GM18505 (cell line): Measurements from ENCODE around the gene F8A1.
"Not testable (repeated sequence)": the region's sequence is repeated elsewhere in the genome, so short reads cannot be mapped to it uniquely, and the experiment has no call there.

ENCODE experiments used
- ATAC-seq: cut with Tn5 transposase; IDR thresholded peaks from one replicate; pipeline ENCODE4 v1.9.1; 2021; ENCODE audit not compliant: unreplicated experiment
- POLR2A ChIP-seq: IDR thresholded peaks from 4 replicates; pipeline ENCODE4 v1.6.1; 2011; ENCODE audit warnings: borderline replicate concordance; ENCODE audit not compliant: insufficient read depth, insufficient read length; ENCODE audit errors: extremely low read depth

F8A1 gene

DNA sequence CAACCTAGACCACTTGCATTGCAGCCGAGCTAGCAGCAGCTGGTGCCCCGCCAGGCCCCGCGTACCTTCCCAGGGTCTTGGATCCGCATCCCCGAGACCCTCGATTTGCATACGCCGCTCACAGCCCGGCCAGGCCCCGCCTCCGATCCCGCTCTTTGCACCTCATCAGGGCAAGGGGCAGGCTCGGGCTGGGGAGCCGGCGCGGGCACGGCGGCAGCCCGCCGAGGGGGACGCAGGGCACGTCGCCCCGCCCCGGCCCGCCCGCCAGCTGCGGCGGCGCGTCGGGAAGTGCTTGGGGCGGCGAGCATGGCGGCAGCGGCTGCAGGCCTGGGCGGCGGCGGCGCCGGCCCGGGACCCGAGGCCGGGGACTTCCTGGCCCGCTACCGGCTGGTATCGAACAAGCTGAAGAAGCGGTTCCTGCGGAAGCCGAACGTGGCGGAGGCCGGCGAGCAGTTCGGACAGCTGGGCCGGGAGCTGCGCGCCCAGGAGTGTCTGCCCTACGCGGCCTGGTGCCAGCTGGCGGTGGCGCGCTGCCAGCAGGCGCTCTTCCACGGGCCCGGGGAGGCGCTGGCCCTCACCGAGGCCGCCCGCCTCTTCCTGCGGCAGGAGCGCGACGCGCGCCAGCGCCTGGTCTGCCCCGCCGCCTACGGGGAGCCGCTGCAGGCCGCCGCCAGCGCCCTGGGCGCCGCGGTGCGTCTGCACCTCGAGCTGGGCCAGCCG lies at the start of gene F8A1:
F8A1 (plus strand) TSS at position 287 of the 720 bp plus-strand sequence; CDS start at position 307, 20 bp downstream.
- peak; percentile 62 for ATAC-seq

- no peak for TF ChIP-seq POLR2A
- ATAC-seq: no peak
Observed at GRCh38 chrX:154840856-154841255, 45.3 kb upstream of the F8A1 start.

DNA sequence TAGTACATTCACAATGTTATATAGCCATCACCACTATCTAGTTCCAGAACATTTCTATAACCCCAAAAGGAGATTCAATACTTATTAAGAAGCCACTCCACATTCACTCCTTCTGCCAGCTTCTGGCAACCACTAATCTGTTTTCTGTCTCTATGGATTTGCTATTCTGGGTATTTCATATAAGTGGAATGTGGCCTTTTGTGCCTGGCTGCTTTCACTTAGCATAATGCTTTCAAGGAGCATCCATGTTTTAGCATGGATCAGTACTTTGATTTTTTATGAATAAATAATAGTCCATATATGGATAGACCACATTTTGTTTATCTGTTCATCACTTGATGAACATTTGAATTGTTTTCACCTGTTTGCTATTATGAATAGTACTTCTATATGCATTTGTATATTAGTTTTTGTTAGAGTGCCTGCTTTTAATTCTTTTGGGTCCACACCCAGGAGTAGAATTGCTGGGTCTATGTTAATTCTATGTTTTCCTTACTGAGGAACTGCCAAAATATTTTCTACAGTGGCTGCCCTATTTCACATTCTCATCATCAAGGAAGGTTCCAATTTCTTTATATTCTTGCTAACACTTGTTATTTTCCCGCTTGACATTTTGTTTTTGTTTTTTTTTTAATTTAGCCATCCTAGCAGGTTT lies 35.1 kb upstream of the F8A1 start:
- ATAC-seq: no peak
- no peak for TF ChIP-seq POLR2A

DNA sequence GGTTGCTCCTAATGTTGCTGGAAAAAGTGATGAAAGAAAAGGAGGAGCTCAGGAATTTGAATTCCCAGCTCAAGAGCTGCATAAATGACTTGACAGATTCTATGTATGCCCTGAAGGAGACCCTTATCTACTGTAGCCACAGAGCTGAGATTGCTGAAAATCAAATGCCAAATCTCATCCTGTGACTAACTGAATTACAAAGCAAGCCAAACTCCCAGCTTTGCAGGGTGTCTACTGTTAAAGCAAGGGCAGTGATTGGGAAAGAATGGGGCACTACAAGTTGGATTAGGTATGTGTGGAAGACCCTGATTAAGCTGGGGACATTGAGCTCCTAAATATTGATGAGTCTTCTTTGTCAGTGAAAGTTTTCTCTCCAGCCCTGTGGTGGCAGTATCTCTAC lies 30.9 kb upstream of the F8A1 start:
- no peak for ATAC-seq
- TF ChIP-seq POLR2A: no peak

- not testable (repeated sequence) for ATAC-seq
Observed at GRCh38 chrX:154868522-154868921, 17.6 kb upstream of the F8A1 start.

DNA sequence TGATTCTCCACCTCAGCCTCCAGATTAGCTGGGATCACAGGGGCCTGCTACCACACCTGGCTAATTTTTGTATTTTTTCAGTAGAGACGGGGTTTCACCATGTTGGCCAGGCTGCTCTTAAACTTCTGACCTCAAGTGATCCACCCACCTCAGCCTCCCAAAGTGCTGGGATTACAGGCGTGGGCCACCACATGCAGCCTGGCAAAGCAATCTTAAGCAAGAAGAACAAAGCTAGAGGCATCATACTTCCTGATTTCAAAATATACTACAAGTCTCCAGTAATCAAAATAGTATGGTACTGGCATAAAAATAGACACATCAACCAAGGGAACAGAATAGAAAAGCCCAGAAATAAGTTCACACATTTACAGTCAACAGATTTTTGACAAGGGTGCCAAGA lies 12.8 kb upstream of the F8A1 start:
- TF ChIP-seq POLR2A: no peak

GRCh38 chrX:154884069-154884468 lies 2.1 kb upstream of the F8A1 start:
- ATAC-seq: not testable (repeated sequence)

More for the DNA sequence above, 12.8 kb upstream of the F8A1 start:
- ATAC-seq: no peak

DNA sequence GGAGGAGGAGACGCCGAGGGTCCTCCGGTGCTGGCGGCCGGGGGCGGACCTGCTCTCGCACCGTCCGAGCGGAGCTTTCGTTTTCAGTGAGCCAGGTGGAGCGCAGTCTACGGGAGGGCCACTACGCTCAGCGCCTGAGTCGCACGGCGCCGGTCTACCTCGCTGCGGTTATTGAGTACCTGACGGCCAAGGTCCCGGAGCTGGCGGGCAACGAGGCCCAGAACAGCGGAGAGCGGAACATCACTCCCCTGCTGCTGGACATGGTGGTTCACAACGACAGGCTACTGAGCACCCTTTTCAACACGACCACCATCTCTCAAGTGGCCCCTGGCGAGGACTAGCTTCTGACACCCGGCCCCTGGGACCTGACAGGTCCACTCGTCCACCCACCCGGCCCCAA lies 1.1 kb upstream of the F8A1 start:
- not testable (repeated sequence) for ATAC-seq

DNA sequence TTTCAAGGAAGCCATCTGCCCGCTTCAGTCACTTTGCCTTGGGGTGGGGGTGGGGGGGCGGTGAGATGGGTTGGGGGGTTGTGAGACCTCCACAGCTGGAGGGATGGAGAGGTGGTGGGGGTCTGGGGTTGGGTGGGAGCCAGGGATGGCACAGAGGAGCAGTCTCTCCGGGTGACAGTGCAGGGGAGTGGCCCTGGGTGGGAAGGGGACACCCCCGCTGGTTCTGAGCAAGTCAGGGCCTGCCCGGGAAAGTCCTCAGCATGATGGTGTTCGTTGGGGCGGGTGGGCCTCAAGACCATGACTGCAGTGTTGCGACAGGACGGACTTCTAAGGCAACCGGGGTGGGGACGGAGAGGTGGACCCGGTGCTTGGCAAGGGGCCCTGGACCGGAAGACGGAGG lies 606 bp upstream of the F8A1 start:
- not testable (repeated sequence) for ATAC-seq

DNA sequence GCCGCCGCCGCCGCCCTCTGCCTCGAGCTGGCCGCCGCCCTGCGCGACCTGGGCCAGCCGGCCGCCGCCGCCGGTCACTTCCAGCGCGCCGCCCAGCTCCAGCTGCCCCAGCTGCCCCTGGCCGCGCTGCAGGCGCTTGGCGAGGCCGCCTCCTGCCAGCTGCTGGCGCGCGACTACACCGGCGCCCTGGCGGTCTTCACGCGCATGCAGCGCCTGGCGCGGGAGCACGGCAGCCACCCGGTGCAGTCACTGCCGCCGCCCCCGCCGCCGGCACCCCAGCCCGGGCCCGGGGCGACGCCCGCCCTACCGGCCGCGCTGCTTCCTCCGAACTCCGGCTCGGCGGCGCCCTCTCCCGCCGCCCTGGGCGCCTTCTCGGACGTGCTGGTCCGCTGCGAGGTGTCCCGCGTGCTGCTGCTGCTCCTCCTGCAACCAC lies 650 bp downstream of the F8A1 start:
- peak; percentile 52 for ATAC-seq

DNA sequence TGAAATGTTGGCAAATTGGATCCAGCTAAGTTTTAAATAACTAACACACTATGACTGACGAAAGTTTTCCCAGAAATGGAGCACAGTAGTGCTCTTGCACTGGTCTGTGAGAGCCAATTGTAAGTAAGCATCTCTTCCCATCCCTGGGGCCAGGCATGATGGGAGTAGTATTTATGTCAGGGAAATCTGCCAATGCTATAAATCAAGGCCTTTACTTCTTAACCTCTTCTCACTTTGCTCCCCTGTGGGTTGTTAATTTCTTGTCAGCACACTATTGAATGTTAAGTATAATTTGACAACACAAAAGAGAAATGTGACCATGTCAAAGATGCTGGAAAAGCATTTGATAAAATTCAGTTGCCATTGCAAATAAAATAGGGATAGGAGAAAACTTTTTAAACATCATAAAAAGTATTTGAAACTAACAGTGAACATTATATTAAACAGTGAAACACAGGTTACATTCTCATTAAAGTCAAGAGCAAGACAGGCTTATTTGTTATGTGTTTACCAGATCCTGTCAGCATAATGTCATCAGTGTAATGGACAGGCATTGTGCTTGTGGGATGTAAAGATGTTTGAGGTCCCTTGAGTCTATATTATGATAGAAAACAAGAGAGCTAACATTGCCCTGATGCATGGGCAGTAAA lies 5.0 kb downstream of the F8A1 start:
- no peak for ATAC-seq

GRCh38 chrX:154892296-154892695 lies 6.1 kb downstream of the F8A1 start:
- no peak for TF ChIP-seq POLR2A
- ATAC-seq: no peak

More for the DNA sequence above, 5.0 kb downstream of the F8A1 start:
- TF ChIP-seq POLR2A: no peak

DNA sequence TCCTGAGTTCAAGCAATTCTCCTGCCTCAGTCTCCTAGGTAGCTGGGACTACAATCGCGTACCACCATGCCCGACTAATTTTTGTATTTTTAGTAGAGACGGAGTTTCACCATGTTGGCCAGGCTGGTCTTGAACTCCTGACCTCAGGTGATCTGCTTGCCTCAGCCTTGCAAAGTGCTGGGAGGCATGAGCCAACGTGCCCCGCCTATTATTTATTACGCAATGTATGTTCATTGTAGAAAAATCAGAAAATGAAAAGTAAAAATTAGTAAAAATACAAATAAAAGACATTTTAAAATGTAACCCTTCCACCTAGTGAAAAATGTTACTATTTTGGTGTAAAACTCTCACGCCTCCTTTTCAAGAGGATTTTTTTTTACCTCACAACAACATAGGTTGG lies 14.2 kb downstream of the F8A1 start:
- no peak for ATAC-seq
- no peak for TF ChIP-seq POLR2A

DNA sequence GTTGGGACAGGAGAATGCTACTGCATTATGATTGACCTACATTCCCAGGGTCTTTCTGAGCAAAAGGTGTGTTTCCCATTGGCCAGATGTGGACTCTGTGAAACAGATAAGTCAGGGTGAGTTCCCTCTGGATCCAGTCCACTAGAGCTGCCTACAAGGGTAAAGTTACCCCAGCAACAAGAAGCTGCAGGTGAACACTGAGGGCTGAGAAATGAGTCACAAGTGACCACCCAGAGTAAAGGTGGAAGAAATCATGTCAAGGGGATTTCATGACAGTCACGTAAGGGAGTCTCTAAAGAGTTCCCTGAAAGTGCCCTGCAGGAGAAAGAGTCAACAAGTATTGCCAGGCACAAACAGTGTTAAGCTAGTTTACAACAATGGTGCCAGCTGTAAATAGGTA lies 16.3 kb downstream of the F8A1 start:
- no peak for ATAC-seq
- TF ChIP-seq POLR2A: no peak

- ATAC-seq: no peak
- TF ChIP-seq POLR2A: no peak
Observed at GRCh38 chrX:154908821-154909220, 22.7 kb downstream of the F8A1 start.

GRCh38 chrX:154910048-154910447 lies 23.9 kb downstream of the F8A1 start:
- ATAC-seq: not testable (repeated sequence)

DNA sequence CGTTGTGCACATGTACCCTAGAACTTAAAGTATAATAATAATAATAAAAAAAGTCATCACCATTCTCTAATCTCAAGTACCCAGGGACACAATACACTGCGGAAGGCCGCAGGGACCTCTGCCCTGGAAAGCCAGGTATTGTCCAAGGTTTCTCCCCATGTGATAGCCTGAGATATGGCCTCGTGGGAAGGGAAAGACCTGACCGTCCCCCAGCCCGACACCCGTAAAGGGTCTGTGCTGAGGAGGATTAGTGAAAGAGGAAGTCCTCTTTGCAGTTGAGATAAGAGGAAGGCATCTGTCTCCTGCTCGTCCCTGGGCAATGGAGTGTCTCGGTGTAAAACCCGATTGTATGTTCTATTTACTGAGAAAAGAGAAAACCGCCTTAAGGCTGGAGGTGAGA lies 24.4 kb downstream of the F8A1 start:
- ATAC-seq: not testable (repeated sequence)
